K562 (cell line): ENCODE data around the gene FN1. TPM values are rescaled to one million over a fixed set of nuclear protein-coding genes. Genes with fewer than 3 reads are reported as not detected.

ENCODE experiments used
- ATAC-seq: fragments of 200-7000 bp; cut with Tn5 transposase; 3 replicates; pipeline ENCODE4 v1.9.1; 2020; ENCODE audit warnings: moderate library complexity
- BruUV-seq: library from RNA; stranded (reverse); fragments of 400-500 nt; replicated peaks from 2 replicates; lab custom pipeline; 2021; lab: Mats Ljungman, UMichigan
- CTCF ChIA-PET: fragments of 300-600 bp; formaldehyde crosslinking; extraction: SDS; loops from one replicate; lab custom pipeline; 2021; ENCODE audit warnings: low intra/inter-chr PET ratio; lab: Yijun Ruan, JAX
- POLR2A ChIA-PET: fragments of 300-600, 350-650 bp; sonication (Branson Sonifier 250); formaldehyde crosslinking; extraction: SDS; loops from one replicate; lab custom pipeline; 2021; ENCODE audit warnings: antibody characterized with exemption, inconsistent platforms; lab: Yijun Ruan, JAX
- DNase-seq, 4 experiments: peaks; one replicate each; pipeline versions ENCODE4 v3.0.0 to v3.0.0-alpha.2; 2011 to 2018; ENCODE audit warnings: low spot score in 3 of 4, mixed read lengths in 3 of 4; ENCODE audit errors: extremely low read depth in 1 of 4
- FAIRE-seq: peaks from 2 replicates; lab custom pipeline; 2011; peaks lifted over from hg19 to GRCh38; lab: Jason Lieb, UNC
- H2AFZ ChIP-seq: 2 replicates; pipeline ENCODE4 v1.6.0; 2011; ENCODE audit warnings: low read depth, low read length, control low read depth, inconsistent platforms
- H3K27ac ChIP-seq: fragments of 200-600 bp; 3 replicates; pipeline ENCODE4 v1.8.0; 2011; ENCODE audit warnings: low read depth, mild to moderate bottlenecking, control low read depth, inconsistent platforms, low read length, moderate library complexity, mixed read lengths; ENCODE audit errors: extremely low read depth
- H3K27me3 ChIP-seq, 2 experiments: fragments of 300-600 bp in 1 of 2; 2 replicates in 1 of 2; 3 replicates in 1 of 2; pipeline versions ENCODE4 v1.6.0 to v1.8.0; 2011; ENCODE audit warnings: inconsistent platforms in 2 of 2, low read length in 2 of 2, mild to moderate bottlenecking in 1 of 2, mixed read lengths in 1 of 2, moderate library complexity in 1 of 2; ENCODE audit not compliant: control insufficient read depth in 2 of 2, insufficient read depth in 2 of 2
- H3K36me3 ChIP-seq: fragments of 300-600 bp; 3 replicates; pipeline ENCODE4 v1.8.0; 2011; ENCODE audit warnings: mild to moderate bottlenecking, low read length, inconsistent platforms; ENCODE audit not compliant: control insufficient read depth, insufficient read depth
- H3K4me1 ChIP-seq, 2 experiments: fragments of 200-600 bp in 1 of 2; replicated peaks in 1 of 2; 2 replicates in 1 of 2; 3 replicates in 1 of 2; pipeline versions ENCODE4 v1.5.1 to v1.8.0; 2011; ENCODE audit warnings: inconsistent platforms in 2 of 2, low read length in 2 of 2, mild to moderate bottlenecking in 1 of 2, mixed read lengths in 1 of 2, moderate library complexity in 1 of 2; ENCODE audit not compliant: control insufficient read depth in 2 of 2, insufficient read depth in 2 of 2
- H3K4me2 ChIP-seq: 2 replicates; pipeline ENCODE4 v1.6.1; 2011; ENCODE audit warnings: low read length, control low read depth, inconsistent platforms, mixed read lengths; ENCODE audit not compliant: insufficient read depth
- H3K4me3 ChIP-seq: fragments of 200-600 bp; sonication (generic), shearing (Covaris generic); 2 replicates; pipeline ENCODE4 v1.5.1; 2016; ENCODE audit warnings: control low read depth, inconsistent platforms
- H3K79me2 ChIP-seq: fragments of 200-600 bp; 3 replicates; pipeline ENCODE4 v1.8.0; 2011; ENCODE audit warnings: low read length, inconsistent platforms; ENCODE audit not compliant: control insufficient read depth, insufficient read depth
- H3K9ac ChIP-seq, 2 experiments: 2 replicates each; pipeline versions ENCODE4 v1.6.0 to v1.6.1; 2011; ENCODE audit warnings: low read depth in 2 of 2, low read length in 2 of 2, control low read depth in 1 of 2, inconsistent platforms in 1 of 2, mild to moderate bottlenecking in 1 of 2, mixed read lengths in 1 of 2; ENCODE audit not compliant: insufficient read depth in 1 of 2
- H3K9me1 ChIP-seq: one replicate; pipeline ENCODE4 v1.6.0; 2011; ENCODE audit warnings: inconsistent platforms, mild to moderate bottlenecking, low read length, moderate library complexity; ENCODE audit not compliant: control insufficient read depth, insufficient read depth
- H3K9me3 ChIP-seq: replicated peaks from 2 replicates; pipeline ENCODE4 v1.5.1; 2011; ENCODE audit warnings: low read depth, low read length, inconsistent platforms; ENCODE audit not compliant: control insufficient read depth, insufficient read depth
- H4K20me1 ChIP-seq: replicated peaks from 2 replicates; pipeline ENCODE4 v1.6.1; 2011; ENCODE audit warnings: low read length, inconsistent platforms, mixed read lengths; ENCODE audit not compliant: control insufficient read depth, insufficient read depth
- ELF2 ChIP-seq: fragments of 250-450 bp; sonication (Bioruptor Pico); IDR thresholded peaks from 2 replicates; pipeline ENCODE4 v1.5.0; 2021; ENCODE audit warnings: mild to moderate bottlenecking
- FOXA1 ChIP-seq: fragments of 450-650 bp; IDR thresholded peaks from 2 replicates; pipeline ENCODE4 v1.6.1; 2016; ENCODE audit warnings: mild to moderate bottlenecking, borderline replicate concordance
- HOXB6 ChIP-seq: fragments of 250-450 bp; sonication (Bioruptor Pico); IDR thresholded peaks from 2 replicates; pipeline ENCODE4 v1.5.1; 2022; ENCODE audit warnings: mild to moderate bottlenecking, borderline replicate concordance
- MAFF ChIP-seq: IDR thresholded peaks from 2 replicates; pipeline ENCODE4 v1.6.1; 2012; ENCODE audit warnings: low read length, improper control_type of control experiment
- NCOA2 ChIP-seq, 2 experiments: fragments of 450-650 bp; IDR thresholded peaks; 2 replicates each; pipeline ENCODE4 v1.6.1; 2018; ENCODE audit warnings: mild to moderate bottlenecking in 2 of 2, moderate library complexity in 1 of 2; ENCODE audit not compliant: partially characterized antibody in 2 of 2
- NFATC3 ChIP-seq: fragments of 450-650 bp; IDR thresholded peaks from 2 replicates; pipeline ENCODE4 v1.6.1; 2017; ENCODE audit warnings: mild to moderate bottlenecking
- STAT5A ChIP-seq: IDR thresholded peaks from 2 replicates; pipeline ENCODE4 v1.6.1; 2012; ENCODE audit warnings: low read length, inconsistent platforms, borderline replicate concordance
- WGBS: fragments of 100-300 bp; shearing (Covaris generic); methylation state at CpG from one replicate; pipeline ENCODE4 v1.1.6; 2016; ENCODE audit warnings: low coverage, mixed read lengths; ENCODE audit not compliant: insufficient coverage; ENCODE audit errors: missing lambda C conversion rate; 5-methylcytosine and 5-hydroxymethylcytosine counted together
- in situ Hi-C: fragments of 300-500 bp; cut with MboI; formaldehyde crosslinking; loops from 4 replicates; pipeline ENCODE4 v1.15.0; 2018; ENCODE audit warnings: inconsistent platforms, mixed read lengths
- intact Hi-C: fragments of 100-400 bp; cut with micrococcal nuclease; formaldehyde crosslinking; loops from 2 replicates; pipeline ENCODE4 v1.14.2; 2022
- polyA plus RNA-seq, 8 experiments: library from polyadenylated mRNA; depleted of rRNA in 4 of 8; stranded (reverse) in 5 of 8; unstranded in 3 of 8; fragments of >200 nt; fragmentation: Nextera tagmentation in 2 of 8; fragmentation: Illumina TruSeq in 1 of 8; extraction: Ambion mirVana in 2 of 8; extraction: Trizol in 1 of 8; gene quantifications; 2 replicates each; pipeline versions ENCODE4 v1.2.1 to v1.2.3, GENCODE V29; 2011 to 2014; ENCODE audit warnings: inconsistent platforms in 1 of 8, missing spikeins in 1 of 8
- total RNA-seq, 7 experiments: library from RNA; depleted of rRNA in 6 of 7; stranded (reverse); fragments of >200 nt in 6 of 7; fragmentation: Illumina TruSeq in 2 of 7; extraction: Trizol in 2 of 7; gene quantifications; 2 replicates each; pipeline versions ENCODE4 v1.2.1 to v1.2.3, GENCODE V29; 2011 to 2021; ENCODE audit warnings: low replicate concordance in 1 of 7

Gene FN1
- total and polyA plus RNA-seq, 9 of the 15 experiments (the other 6 are each of a cell fraction or from before 2014, with no cell fraction given) = 7.4 to 19.1 (median 11.2) TPM

- no peak for DNase-seq
- no peak for TF ChIP-seq NFATC3
- no peak for TF ChIP-seq HOXB6 (CRISPR knock-in tag)
- no peak for TF ChIP-seq ELF2 (CRISPR knock-in tag)
- no peak for TF ChIP-seq MAFF
- TF ChIP-seq STAT5A = no peak
- TF ChIP-seq FOXA1 = no peak
- no peak for TF ChIP-seq NCOA2 (IDR thresholded peaks at IDR 0.05; ENCODE audit: partially characterized antibody in 2 of 2)
- TF ChIP-seq, all 486 proteins: peak for 0
- BruUV-seq = no TSS peak
- no peak for ATAC-seq
- Histone ChIP-seq H3K27me3 (no peaks in the 10 kb centered on the region), H3K27ac (no peak overlapping the region), H4K20me1 (no peaks in the 10 kb centered on the region), H3K4me3 (no peak overlapping the region), H3K79me2 (no peaks in the 10 kb centered on the region), H3K9ac (no peak overlapping the region), H3K4me1 (peaks cover 0 to 5% of the 10 kb centered on the region in 2 experiments; a peak in 3 of 5 replicates), H3K4me2 (no peak overlapping the region), H3K36me3 (0 out of 3 replicates have a peak, but pooled peaks cover under 1% of the 10 kb centered on the region), H3K9me1 (no peaks in the 10 kb centered on the region), H3K9me3 (no peaks in the 10 kb centered on the region), H2AFZ (no peak overlapping the region)
- ChIA-PET CTCF (no interaction called here), POLR2A (no interaction called here)
- intact Hi-C loops = loop anchor here (10.0 kb wide), 1 partner anchor 578 kb away; no protein-coding TSS in a partner anchor
- FAIRE-seq = no peak
- WGBS = 85% methylated on average over 9 of the region's 9 CpGs
- in situ Hi-C loops = no loop called here
Measured at GRCh38 chr2:215356948-215357461, 78.9 kb downstream of the FN1 start.
